SKM-1 treated with dmso at 0.1 percent for 144 hours (cell line): ENCODE measurements around the gene CAMTA2.

Experiments
- DNase-seq: peaks from one replicate; lab custom pipeline; 2025; ENCODE audit not compliant: unreplicated experiment; lab: John Stamatoyannopoulos, UW

Gene CAMTA2

GRCh38 chr17:4999430-5000093 lies 12.1 kb upstream of the CAMTA2 start:
- no peak for DNase-seq

GRCh38 chr17:4998732-4999429 lies 11.4 kb upstream of the CAMTA2 start:
- DNase-seq: no peak

- DNase-seq: no peak
Measured at GRCh38 chr17:4998027-4998731, 10.7 kb upstream of the CAMTA2 start.

GRCh38 chr17:4997302-4998026 lies 10.0 kb upstream of the CAMTA2 start, which contains the start of the genes INCA1 and KIF1C:
Gene INCA1, minus strand, starts transcription at chr17:4997522. Its CDS starts 3,085 bp downstream, at chr17:4994437.
Gene KIF1C, plus strand, starts transcription at chr17:4997950. Its CDS starts 2,297 bp downstream, at chr17:5000247.
- DNase-seq: peak; percentile 53

DNA sequence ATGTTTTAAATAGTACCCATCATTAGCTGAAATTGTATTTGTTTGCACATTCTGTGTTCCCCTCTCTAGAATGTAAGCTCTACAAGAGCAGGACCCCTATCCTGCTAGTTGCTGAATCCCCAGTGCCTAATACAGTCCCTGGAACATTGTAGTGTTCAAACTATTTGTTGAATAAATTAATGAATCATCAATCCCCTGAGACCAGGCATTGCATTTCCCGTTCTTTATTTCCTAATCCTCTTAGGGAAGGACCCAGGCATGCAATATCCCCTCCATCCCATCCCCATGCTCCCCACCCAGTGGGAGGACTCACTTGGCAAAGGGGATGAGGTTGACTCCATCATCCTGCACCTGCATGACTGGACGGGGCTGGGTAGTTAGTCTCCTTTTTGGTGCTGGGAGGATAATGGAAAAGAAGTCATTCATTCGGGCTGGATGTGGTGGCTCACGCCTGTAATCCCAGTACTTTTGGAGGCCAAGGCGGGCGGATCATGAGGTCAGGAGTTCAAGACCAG lies 6.7 kb upstream of the CAMTA2 start:
- no peak for DNase-seq

DNA sequence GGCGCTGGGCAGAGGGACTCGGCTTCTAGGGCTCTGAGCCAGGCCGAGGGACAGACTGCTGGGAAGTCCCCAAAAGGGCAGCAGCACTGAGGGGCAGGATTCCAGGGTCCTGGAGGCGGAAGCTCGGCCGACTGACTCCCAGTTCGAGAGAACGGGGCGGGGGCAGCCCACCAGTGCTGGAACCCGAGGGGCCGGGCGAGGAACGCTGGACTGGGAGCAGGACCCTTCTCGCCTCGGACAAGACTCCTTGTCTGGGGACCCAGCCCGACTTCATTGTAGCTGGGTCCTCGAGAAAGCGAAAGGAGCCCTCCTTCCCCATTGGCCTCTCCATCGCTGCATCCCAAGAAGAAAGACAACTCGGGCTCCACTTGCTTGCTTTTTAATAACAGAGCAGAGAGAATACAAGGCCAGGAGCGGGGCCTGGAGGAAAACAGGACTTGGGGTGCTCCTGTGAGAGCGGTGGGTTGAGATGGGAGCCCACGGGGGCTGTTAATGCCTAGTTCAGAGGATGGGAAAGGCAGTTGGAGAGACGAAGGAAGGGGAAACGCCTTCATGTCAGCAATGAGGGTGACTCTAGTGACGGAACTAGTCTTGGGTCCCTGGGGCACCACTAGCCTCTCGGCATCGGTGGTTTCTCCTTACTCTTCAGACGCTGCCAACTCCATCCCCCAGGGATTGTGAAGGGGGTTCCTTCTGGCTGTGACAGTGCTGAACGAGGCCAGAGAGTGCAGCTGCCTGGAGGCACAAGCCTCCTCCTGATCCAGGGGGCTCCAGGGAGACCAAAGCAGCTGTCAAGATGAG lies 492 bp upstream of the CAMTA2 start:
- DNase-seq: no peak

- no peak for DNase-seq
Measured at GRCh38 chr17:4986403-4986802, 1.1 kb downstream of the CAMTA2 start.

DNA sequence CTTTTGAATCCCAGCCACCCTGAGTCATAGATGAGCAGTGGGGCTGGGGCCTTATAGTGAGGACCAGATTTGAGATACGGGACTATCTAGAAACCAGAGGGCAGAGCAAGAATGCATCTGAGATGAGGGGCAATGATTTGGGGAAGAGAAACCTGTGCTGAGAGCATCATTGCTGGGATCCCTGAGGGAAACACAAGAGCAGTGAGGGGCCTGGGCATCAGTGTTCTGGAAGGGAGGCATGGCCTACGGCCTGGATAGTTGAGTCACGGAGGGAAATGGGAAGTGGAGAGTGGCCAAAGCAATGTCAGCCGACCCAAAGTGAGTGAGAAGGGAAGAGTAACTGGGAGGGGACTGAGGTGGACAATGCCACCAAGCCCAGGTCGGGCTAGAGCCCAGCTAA lies 5.2 kb downstream of the CAMTA2 start:
- DNase-seq: no peak

GRCh38 chr17:4980644-4981216 lies 6.7 kb downstream of the CAMTA2 start:
- no peak for DNase-seq

DNA sequence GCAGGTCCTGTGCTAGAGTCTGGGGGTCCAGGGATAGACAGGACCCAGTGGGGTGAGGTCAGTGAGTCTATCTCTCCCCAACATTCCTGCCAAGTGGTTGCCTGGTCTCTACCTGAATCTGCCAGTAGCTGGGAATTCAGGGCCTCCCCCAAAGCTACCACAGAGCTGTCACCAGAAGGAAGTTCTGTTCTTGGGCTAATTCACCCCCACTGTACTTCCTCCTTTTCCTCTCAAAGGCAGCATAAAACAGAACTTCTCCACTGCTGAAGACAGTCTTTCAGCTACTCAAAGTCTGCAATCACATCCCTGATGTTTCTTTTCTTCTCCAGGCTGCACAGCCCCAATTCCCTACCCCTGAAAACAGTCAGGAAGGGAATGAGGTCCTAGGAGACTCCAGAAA lies 8.7 kb downstream of the CAMTA2 start:
- peak; percentile 34 for DNase-seq

- DNase-seq: no peak
Measured at GRCh38 chr17:4974115-4974670, 13.3 kb downstream of the CAMTA2 start.

GRCh38 chr17:4973256-4974114 lies 14.0 kb downstream of the CAMTA2 start:
- peak; percentile 44 for DNase-seq

DNA sequence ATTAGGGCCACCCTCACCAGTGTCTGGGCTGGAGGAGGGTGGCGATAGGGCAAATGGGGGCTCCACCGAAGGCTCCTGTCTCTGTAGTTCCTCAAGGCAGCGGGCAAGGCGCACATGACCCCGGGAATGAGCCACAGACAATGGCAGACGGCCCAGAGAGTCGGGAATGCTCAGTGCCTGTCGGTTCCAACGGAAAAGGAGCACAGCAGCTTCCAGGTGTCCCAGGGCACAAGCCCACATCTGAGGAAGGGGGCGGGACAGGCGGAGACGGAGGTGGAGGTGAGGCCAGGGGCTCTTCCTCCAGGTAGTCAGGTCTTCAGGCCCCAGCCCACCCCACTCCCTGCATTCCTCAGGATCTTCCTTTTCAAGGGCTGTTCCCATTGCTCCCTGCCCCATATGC lies 14.7 kb downstream of the CAMTA2 start:
- DNase-seq: no peak

- DNase-seq: no peak
Measured at GRCh38 chr17:4972322-4972721, 15.2 kb downstream of the CAMTA2 start.

- DNase-seq: no peak
Measured at GRCh38 chr17:4971826-4972225, 15.6 kb downstream of the CAMTA2 start.

DNA sequence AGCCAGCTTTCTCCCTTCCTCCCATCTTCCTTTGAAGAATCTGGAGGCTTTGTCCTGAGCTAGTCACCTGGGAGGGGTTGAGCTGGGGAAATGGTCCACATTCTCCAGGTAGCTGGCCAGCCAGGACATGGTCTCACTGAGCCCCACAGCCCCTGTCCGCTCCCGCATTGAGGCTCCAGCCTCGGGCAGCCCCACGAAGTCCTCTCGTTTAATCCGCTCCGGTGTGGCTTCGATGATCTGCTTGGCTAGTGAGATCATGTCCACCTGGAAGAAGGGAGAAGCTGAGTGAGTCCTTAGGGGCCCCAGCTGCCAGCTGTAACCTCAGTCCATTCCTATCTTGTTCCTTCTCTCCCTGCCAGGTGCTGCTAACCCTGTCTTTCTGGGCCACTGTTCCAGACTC lies 17.2 kb downstream of the CAMTA2 start:
- no peak for DNase-seq

DNA sequence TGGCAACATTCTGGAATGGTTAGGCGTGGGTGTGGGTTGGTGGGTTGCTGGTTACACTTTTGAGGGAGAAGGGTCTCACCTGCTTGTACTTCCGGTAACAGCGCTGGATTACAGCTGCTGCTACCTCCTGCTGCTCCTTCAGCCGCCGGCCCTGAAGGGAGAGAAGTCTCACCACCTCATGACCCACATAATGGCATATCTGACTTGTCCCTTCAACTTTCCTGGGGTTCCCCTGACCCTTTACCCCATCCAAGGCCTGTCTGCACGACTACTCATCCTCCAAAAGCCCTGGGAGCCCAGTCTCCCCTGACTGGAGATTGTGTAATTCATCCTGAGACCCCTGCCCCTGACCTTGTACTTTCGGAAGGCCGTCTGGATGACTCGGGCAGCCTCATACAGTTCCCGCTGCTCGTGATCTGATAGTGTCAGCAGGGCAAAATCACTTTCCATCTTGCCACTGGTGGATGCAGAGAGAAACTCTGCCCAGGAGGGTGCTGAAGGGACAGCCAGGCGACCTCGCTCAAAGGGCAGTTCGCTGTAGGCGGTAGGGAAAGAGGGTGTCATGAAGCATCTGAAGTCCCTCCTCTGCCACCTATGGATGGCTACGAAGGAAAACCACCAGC lies 17.8 kb downstream of the CAMTA2 start:
- DNase-seq: no peak

DNA sequence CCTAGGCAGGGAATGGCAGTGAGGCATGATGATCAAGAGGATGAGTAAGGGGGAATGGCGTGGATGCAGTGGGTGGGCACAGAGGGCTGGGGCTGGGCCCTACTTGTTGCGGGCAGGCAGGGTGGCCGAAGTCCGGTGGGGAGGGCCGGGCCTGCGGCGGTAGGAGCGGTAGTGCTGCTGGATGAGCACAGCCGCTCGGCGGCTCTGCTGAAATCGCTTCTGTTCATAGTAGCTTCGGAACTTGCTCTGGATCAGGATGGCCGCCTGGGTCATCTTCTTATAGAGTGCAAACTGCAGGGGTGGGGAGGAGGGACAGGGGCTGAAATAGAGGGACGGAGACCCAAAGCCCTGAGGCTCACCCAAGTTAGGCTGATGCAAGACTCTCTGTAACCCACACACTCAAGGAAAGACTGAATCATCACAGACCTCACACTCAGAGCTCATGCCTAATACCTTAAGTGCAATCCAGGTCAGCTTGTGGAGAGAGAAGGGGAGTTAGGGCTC lies 18.4 kb downstream of the CAMTA2 start:
- DNase-seq: no peak
